HTR-8/SVneo (cell line): ENCODE measurements around the gene RC3H2.
"Not testable (repeated sequence)": the region's sequence is repeated elsewhere in the genome, so short reads cannot be mapped to it uniquely, and the experiment has no call there.

Source experiments
- DNase-seq: peaks from one replicate; pipeline ENCODE4 v3.0.0; 2011; ENCODE audit warnings: low spot score, mixed read lengths; ENCODE audit not compliant: insufficient read length
- FAIRE-seq: peaks from 2 replicates; lab custom pipeline; 2011; peaks lifted over from hg19 to GRCh38; lab: Jason Lieb, UNC

RC3H2 gene

DNA sequence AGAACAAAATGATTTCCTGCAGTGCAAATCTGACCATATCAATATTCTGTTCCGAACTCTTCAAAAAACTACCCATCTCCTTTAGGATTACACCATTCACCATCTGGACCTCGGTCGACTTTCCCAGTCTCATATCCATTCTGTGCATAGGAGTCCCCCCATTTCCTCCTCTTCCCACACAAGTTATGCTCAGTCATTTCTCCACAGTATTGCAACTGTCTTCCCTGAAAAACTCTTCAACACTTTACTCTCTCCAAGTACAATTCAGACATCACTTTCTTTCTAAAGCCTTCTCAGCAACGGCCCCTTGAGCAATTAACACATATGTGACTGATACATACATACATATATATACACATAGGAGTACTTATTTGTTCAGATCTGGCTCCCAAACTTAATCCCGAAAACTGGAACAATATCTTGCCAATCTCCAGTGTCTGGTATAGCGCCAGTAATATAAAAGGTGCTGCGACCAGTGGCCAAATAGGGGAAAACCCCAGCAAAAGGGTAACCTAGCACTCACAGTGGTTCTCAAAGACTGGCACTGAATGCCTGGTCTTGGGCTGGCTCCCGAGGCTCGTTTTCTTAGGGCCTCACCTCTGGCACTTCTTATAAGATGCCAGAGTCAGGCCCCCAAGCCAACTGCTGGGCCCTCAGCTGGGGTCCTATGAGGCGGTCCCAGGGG, 25.5 kb upstream of the RC3H2 start:
- no peak for FAIRE-seq
- DNase-seq = no peak

DNA sequence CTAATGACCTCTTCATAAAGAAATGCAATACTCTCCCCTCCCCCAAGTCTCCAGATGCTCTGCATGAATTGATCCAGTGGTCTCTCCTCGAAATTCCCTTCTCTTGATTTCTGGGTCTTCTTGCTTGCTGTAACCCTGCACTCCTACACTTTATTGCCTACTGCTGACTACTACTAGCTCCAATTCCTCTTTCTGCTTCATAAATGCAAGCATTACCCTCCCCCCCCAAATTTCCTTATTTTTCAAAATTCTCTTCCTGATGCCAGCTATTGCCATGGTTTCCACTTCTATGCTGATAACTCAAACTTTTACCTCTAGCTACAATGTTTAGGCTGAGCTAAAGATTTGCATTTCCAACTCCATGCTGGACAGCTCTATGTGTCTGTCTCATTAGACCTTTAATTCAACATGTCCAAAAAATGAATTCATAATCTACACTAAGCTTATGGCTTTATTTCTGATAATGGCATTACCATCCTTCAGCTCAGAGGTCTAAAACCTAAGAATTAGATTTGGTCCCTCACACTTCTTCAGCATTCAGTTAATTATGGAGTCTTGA, 24.7 kb upstream of the RC3H2 start:
- no peak for DNase-seq
- no peak for FAIRE-seq

DNA sequence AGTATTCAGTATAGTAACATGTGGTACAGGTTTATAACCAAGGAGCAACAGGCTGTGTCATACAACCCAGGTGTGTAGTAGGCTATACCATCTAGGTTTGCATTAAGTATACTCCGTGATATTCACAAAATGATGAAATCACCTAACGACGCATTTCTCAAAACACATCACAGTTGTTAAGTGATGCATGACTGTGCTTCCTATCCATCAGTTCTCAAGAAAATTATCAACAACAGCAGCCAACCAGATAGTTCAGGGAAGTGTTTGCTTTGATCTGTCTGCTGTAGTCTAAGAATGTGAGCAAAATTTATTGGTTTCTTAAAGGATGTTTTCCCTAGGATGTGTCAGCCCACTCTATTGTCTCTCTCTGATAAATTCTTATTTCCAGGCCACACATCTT, 18.8 kb upstream of the RC3H2 start:
- DNase-seq (no peak), FAIRE-seq (no peak)

DNA sequence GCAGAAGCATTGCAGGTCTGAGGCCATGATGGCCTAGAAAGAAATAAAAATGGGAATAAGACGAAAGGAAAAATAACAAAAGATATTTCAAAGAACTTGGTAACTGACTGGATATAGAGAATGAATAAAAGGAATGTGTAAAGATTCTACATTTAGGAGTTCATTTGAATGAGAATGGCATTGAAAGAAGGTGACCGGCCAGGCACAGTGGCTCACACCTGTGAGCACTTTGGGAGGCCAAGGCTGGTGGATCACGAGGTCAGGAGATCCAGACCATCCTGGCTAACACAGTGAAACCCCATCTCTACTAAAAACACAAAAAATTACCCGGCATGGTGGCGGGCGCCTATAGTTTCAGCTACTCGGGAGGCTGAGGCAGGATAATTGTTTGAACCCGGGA, 17.6 kb upstream of the RC3H2 start:
- FAIRE-seq = no peak
- no peak for DNase-seq

DNA sequence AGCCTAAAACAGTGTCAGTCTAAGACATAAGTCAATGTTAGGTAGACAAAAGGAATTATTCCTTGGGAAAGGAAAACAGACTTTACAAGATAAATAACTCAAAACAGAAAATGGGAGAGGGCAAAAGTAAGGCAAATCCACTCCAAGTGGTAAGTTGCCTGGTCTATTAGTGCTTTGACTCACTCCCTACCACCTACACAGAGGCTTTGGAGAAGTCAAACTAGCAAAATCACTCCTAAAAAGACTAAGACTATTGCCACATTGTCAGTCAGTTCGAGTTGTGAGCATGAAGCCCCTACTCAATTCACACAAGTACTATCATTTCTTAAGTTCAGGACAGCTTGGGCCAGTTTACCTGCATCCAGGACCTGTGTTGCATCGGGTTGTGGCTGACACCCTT, 13.2 kb upstream of the RC3H2 start:
- no peak for FAIRE-seq
- DNase-seq = no peak

DNA sequence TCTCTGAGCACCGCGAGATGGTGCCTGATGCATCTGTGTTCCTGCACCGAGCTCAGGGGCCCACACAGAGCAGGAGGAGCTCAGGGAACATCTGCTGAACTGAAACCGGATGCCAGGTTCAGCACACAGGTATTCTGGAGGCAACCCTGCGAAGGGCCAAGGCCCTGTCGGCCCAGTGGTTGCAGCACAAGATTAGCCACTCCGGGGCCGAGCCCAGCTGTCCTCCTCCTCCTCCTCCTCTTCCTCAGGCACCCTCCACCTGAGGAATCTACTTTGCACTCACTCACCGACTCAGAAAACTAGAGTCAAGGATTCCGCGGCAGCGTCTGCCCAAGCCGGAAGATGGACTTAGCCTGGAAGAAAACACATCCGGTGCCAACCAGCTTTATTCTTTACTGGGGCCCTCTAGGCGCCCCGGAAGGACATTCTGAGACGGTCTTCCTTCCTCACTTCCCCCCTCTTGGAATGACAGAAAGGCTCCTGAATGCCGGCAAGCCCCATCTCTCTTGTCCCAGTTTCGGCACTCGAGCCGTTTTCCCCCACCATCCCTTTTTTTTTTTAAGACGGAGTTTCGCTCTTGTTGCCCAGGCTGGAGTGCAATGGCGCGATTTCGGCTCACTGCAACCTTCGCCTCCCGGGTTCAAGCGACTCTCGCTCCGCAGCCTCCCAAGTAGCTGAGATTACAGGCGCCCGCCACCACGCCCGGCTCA, 8.0 kb upstream of the RC3H2 start, which contains the start of gene ZBTB6:
ZBTB6 (minus strand) TSS at position 360 of the 710 bp plus-strand sequence. CDS start 1,251 bp downstream, outside the sequence.
- FAIRE-seq (no peak), DNase-seq (peak; percentile 72)

DNA sequence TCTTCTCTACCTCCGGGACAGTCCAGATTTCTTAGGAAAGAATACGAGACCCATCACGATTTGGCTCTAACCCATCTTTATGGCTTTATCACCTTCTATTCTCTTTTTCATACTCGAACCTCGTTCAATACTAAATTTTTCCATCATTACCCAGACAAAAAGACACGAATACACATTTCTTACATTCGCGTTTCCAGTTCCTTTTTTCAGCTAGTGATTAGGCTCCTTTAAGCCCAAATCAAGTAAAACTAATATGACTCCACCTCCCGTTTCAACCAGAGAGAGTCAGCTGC, 7.5 kb upstream of the RC3H2 start:
- FAIRE-seq = no peak
- no peak for DNase-seq

DNA sequence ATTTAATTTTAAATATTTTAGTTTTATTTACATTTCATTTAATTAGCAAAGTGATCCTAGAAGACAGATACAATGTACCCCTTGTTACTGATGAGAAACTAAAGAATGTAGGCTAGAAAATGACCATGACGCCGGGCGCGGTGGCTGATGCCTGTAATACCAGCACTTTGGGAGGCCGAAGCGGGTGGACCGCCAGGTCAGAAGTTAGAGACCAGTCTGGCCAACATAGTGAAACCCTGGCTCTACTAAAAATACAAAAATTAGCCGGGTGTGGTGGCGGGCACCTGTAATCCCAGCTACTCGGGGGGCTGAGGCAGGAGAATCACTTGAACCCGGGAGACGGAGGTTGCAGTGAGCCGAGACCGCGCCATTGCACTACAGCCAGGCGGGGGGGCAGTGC, 963 bp upstream of the RC3H2 start:
- DNase-seq, FAIRE-seq: not testable (repeated sequence)

DNA sequence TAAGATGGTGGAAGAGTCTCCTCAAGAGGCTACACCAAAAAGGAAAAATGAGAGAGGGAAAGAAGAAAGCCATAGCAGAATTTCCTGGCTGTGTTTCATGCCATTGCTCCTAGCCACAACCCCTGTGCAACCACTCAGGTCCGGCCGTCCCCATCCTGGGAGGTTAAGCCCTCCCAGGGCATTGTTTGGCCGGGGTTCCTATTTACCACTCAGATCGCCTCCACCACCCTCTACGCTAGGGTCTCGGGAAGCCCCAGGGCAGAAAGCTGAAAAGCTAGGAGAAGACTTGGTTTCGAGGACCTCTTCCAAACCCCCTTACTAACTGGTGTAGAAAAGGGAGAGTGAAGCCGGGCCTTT, 715 bp downstream of the RC3H2 start:
- FAIRE-seq (no peak), DNase-seq (peak; percentile 24)

DNA sequence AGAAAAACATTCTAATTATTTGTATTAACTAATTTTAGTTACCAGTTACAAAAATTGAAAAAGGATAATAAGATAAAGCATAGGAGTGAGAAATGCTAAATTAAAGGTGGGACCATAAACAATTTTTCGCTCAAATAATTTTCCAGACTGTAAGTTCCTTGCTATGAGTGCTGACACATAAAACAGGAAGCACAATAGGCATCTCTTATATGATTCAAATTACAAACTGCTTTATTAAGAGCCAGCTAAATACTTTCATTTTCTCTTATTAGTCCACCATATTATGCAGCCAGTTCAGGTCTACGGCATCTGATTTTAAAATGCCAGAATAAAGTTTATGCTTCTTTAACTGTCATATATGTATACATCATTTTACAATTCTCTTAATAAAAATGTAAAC, 4.4 kb downstream of the RC3H2 start:
- DNase-seq (no peak), FAIRE-seq (no peak)

DNA sequence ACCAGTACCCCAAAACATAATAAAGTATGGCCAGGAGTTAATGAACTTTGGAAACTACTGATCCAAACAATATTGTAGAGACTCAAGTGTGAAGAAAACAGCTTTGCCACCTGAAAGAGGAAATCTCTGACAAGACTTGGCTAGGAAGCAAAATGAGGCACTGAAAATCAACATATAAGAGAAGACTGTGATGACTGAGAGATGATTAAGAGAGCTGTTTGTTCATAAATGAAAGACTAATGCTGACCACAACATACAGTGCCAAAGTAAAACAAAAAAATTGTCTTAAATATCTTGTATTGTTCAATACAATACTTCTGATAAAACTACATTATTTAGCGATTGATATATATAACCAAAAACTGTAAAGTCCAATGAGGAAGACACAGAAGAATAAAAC, 7.2 kb downstream of the RC3H2 start:
- DNase-seq (no peak), FAIRE-seq (no peak)

DNA sequence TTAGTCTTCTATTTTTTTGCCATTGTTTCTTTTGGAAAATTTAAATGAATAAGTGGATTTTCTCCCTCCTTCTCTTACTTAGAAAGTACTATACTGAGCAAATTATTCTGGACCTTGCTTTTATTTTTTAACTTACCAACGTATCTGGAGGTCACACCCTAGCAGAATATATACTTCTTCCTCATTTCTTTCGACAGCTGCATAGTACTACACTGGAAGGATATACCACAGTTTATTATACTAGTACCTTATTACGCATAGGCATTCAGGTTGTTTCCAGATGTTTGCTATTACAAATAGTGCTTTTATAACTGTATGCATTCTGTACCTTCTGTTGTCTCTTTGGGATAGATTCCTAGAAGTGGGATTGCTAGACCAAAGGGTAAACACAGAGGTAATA, 16.7 kb downstream of the RC3H2 start:
- FAIRE-seq (no peak), DNase-seq (no peak)

DNA sequence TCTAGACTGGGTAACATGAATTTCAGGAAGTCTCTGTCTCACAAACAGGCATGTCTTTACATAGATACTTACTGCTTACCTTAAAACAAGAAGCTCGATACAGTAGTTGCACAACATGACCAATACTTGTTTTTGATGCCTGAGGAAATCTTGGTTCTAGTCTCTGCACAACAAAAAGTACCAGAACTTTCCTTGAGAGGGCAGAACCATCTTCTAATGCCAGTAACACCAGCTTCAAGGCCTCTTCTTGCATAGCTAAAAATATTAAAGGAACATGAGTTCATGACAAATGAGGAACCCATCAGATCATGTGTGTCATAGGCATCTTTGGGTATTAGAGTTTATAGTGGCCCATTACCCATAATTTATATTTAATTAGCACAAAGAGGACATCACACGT, 22.0 kb downstream of the RC3H2 start:
- FAIRE-seq = no peak
- no peak for DNase-seq

DNA sequence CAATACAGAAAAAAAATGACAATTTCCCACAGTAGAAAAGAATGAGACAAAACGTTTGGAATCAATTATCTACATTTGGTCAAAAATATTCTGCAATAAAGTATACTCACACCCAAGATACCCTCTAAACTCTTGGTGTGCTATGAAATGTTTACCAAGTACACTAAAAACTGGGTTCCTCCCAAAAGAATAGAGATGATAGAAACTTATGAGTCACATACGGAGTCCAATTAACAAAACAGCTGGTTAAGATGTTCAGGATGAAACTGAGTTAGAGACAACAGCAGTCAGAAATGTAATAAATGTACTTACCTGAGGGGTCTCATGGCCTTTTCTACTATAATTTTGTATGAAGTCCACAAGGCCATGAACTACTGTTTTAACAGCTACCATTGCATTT, 25.7 kb downstream of the RC3H2 start:
- no peak for DNase-seq
- FAIRE-seq = no peak

DNA sequence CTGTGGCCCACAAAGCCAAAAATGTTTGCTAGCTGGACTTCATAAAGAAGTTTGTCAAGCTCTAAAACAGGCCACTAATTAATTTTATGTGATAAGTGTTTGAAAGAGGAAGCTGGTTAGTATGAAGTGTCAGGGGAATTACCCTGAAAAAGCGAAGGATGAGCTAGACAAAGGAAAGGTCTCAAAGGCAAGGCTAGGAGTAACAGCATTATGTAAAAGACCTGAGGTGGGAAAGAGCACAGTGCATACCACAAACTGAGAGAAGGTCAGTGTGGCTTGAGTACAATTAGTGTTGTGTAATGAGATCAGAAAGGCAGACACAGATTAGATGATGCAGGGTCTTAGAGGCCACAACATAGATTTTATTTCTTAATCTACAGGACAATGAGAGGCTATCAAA, 29.6 kb downstream of the RC3H2 start:
- FAIRE-seq (no peak), DNase-seq (no peak)

DNA sequence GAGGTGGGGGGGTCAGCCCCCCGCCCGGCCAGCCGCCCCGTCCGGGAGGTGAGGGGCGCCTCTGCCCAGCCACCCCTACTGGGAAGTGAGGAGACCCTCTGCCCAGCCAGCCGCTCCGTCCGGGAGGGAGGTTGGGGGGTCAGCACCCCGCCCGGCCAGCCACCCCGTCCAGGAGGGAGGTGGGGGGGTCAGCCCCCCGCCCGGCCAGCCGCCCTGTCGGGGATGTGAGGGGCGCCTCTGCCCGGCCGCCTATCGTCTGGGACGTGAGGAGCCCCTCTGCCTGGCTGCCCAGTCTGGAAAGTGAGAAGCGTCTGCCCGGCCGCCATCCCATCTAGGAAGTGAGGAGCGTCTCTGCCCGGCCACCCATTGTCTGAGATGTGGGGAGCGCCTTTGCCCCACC, 37.9 kb downstream of the RC3H2 start:
- DNase-seq, FAIRE-seq: not testable (repeated sequence)

DNA sequence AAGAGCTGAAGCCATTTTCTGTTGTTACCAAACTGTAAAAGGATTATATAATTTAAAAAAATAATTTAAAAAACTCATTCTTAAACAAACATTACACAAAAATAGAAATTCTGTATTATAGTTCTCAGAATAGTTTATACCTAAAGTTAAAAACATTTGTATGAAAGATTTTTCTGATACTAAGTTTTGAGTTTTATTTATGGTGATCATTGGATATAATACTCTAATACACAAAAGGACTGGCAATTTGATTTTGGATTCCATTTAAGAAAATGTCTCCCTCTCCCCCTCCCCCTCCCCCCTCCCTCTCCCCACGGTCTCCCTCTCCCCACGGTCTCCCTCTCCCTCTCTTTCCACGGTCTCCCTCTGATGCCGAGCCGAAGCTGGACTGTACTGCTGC, 39.1 kb downstream of the RC3H2 start:
- DNase-seq (no peak), FAIRE-seq (no peak)

DNA sequence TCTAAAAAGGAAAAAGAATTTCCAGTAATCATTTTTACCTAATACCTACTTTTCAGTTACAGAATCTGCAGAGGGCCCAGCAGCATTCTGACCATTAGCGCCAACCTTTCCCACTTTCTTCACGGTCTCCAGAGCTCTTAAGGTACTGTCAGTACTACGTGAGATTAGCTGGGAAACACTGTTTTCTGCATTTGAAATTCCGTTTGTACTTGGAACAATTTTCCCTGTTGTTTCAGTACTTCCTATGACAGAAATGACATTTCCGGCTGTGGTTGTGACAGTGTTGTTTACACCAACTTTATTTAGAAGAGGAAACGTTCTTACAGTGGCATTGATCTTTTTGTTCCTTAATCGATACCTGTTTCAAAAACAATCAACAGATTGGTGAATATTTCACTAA, 39.9 kb downstream of the RC3H2 start:
- DNase-seq = no peak
- no peak for FAIRE-seq

DNA sequence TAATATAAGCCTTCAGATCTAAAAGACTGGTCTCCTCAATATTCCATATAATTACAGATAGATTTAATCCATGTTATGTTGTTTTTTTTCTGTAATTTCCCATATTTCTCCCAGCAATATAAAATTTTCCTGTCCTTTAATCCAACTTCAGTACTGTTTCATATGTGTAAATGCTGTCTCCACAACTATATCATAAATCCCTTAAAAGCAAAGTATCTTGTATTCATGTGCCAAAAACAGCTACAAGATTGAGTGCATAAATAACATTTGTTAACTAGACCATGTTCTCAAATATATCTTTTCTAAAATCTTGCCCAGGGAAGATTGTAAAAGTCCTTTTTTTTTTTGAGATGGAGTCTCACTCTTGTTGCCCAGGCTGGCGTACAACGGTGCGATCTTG, 41.8 kb downstream of the RC3H2 start:
- DNase-seq (no peak), FAIRE-seq (no peak)

DNA sequence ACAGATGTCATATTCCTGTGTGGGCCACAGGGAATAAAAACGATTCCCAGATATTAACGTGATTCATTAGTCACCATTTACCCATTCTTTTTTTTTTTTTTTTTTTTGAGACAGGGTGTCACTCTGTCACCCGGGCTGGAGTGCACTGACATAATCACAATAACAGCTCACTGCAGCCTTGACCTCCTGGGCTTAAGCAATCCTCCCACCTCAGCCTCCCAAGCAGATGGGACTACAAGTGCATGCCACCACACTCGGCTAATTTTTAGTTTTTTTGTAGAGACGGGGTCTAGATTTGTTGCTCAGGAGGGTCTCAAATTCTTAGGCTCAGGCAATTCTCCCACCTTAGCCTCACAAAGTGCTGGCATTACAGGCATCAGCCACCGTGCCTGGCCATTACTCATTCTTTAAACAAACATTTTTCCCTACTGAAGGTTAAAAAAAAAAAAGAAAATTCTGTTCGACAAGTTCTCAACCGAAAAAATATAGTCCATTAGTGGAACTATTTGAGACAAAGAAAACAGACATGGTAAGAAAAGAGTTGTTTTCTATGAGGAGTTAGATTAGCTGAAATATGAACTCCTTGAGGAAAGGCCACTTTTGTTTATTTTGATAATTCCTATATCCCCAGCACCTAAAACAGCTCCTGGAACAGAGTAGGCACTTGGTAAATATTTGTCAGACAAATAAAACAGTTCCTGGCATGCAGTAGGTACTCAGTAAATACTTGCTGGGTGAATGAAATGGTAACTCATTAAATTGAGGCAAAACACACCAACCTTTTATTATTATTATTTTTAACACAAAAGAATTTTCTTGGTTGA, 44.6 kb downstream of the RC3H2 start:
- DNase-seq = no peak
- FAIRE-seq = no peak

DNA sequence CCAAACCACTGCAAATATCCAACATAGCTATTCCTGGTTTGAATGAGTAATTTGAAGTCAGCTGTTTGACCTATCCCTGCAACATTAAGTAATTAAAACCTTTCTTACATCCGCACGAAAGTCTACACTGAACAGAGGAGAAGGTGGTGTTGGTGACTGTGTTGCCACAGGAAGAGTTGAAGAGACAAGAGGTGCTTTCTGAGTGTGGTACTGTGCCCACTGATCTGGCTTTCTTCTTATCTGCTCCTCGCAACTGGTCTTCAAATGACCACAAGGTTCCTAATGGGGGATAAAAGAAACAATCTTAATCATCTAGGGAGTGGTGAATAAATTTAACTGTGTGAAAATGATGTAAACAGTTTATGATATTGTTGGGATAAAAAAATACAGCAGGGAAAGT, 47.3 kb downstream of the RC3H2 start:
- DNase-seq (no peak), FAIRE-seq (no peak)
